A673 (cell line): ENCODE results near the gene SORBS2.

ENCODE experiments used
- CTCF ChIP-seq: fragments of 300-800, 200-600 bp; sonication (generic); conservative IDR thresholded peaks from 2 replicates; pipeline ENCODE4 v1.5.1; 2017; ENCODE audit warnings: low read depth, mild to moderate bottlenecking, antibody characterized with exemption, low read length, moderate library complexity, mixed read lengths
- EZH2 ChIP-seq: fragments of 200-600 bp; sonication (generic); IDR thresholded peaks from 2 replicates; pipeline ENCODE4 v1.6.1; 2017; ENCODE audit warnings: borderline replicate concordance, low read depth, mild to moderate bottlenecking, mixed read lengths, antibody characterized with exemption, low read length; ENCODE audit not compliant: poor library complexity, severe bottlenecking

DNA sequence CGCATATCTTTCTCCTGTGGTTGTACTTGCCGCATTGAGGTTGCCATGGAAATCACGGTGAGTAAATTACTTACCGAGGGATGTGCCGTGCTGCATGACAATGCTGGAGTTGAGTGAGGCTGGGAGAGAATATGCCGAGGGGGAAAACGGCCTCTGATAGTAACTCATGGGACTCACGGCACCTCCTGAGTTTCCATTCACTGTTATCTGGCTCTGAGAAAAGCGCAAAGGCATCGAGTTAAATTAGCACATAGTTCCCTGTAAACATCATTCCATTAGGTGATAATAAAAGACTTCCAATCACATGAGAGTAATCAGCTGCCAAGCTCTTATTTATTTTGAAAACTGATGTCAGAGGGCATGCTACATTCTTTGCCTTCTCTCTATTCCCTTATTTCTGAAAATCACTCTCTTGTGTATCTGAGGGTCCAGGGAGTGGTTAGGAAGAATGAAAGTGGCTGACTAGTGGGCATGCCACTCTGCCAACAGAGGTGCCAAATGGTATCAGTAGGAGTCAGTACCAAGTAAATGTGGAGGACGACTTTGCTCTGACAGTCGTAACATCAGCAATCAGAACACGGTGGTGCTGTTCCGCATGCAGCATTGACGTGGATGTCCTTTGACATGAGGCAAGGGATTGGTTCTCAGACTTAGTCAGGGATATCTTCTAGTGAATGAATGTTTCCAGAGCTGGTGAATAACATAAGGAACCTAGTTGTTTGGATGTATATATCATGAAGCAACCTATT, 149.8 kb downstream of the SORBS2 start:
- TF ChIP-seq CTCF (no peak), EZH2 (no peak)
